C4-2B (cell line): ENCODE measurements around the gene TTC14.

Source experiments
- CTCF ChIP-seq: fragments of 450-650 bp; conservative IDR thresholded peaks from 2 replicates; pipeline ENCODE4 v1.5.1; 2017; ENCODE audit warnings: mild to moderate bottlenecking
- ZFX ChIP-seq: fragments of 450-650 bp; IDR thresholded peaks from 2 replicates; pipeline ENCODE4 v1.6.1; 2017

GRCh38 chr3:180595559-180595935 is 6.4 kb upstream of the TTC14 start:
- TF ChIP-seq CTCF (no peak), ZFX (no peak)
